ENCODE results near the gene CDH5. TPM values are rescaled to one million over a fixed set of nuclear protein-coding genes. Genes with fewer than 3 reads are reported as not detected.
"Not testable (repeated sequence)": the region's sequence is repeated elsewhere in the genome, so short reads cannot be mapped to it uniquely, and the experiment has no call there.

The CDH5 gene
- total RNA-seq, 1 donor from 2014 or later = not detected

- H3K9ac ChIP-seq = no peak overlapping the region
- H3F3A ChIP-seq (ENCODE audit: low read depth) = no peaks in the 10 kb centered on the region
- H4K20me1 ChIP-seq (ENCODE audit: low read depth) = no peaks in the 10 kb centered on the region
- H2AFZ ChIP-seq (replicated peaks) = no peak overlapping the region
- Mint-ChIP-seq H3K9me3 (no peaks in the 10 kb centered on the region), H3K4me3 (no peak overlapping the region), H3K27me3 (ENCODE audit: insufficient read depth, low read depth) (peaks cover 7% of the 10 kb centered on the region), H3K36me3 (no peaks in the 10 kb centered on the region), H3K27ac (no peak overlapping the region), H3K4me1 (peaks cover 8% of the 10 kb centered on the region)
- H3K4me2 ChIP-seq = no peak overlapping the region
- no peaks in the 10 kb centered on the region for H3K36me3 ChIP-seq
- peaks cover 9% of the 10 kb centered on the region for H3K4me1 ChIP-seq
- H3K79me2 ChIP-seq (ENCODE audit: low read depth) = no peaks in the 10 kb centered on the region
- no peak overlapping the region for H3K4me3 ChIP-seq
- DNase-seq (ENCODE audit: low spot score) = no peak
- no peaks in the 10 kb centered on the region for H3K27me3 ChIP-seq
- H3K9me3 ChIP-seq (ENCODE audit: low read depth) = no peaks in the 10 kb centered on the region
- TF ChIP-seq EZH2 (IDR thresholded peaks at IDR 0.05) (no peak), EZH2phosphoT487 (IDR thresholded peaks at IDR 0.05) (no peak)
- TF ChIP-seq, protein P1, sequence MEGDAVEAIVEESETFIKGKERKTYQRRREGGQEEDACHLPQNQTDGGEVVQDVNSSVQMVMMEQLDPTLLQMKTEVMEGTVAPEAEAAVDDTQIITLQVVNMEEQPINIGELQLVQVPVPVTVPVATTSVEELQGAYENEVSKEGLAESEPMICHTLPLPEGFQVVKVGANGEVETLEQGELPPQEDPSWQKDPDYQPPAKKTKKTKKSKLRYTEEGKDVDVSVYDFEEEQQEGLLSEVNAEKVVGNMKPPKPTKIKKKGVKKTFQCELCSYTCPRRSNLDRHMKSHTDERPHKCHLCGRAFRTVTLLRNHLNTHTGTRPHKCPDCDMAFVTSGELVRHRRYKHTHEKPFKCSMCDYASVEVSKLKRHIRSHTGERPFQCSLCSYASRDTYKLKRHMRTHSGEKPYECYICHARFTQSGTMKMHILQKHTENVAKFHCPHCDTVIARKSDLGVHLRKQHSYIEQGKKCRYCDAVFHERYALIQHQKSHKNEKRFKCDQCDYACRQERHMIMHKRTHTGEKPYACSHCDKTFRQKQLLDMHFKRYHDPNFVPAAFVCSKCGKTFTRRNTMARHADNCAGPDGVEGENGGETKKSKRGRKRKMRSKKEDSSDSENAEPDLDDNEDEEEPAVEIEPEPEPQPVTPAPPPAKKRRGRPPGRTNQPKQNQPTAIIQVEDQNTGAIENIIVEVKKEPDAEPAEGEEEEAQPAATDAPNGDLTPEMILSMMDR (IDR thresholded peaks at IDR 0.05) = no peak
- H3K27ac ChIP-seq = no peak overlapping the region
These were observed 81.0 kb downstream of the CDH5 start for GRCh38 chr16:66447491-66447890.

- Histone ChIP-seq H3K27ac (no peak overlapping the region), H3K4me1 (no peaks in the 10 kb centered on the region), H2AFZ (replicated peaks) (no peak overlapping the region), H3K4me2 (no peak overlapping the region), H4K20me1 (ENCODE audit: low read depth) (no peaks in the 10 kb centered on the region), H3F3A (ENCODE audit: low read depth) (no peaks in the 10 kb centered on the region), H3K79me2 (ENCODE audit: low read depth) (no peaks in the 10 kb centered on the region), H3K4me3 (no peak overlapping the region), H3K9me3 (ENCODE audit: low read depth) (no peaks in the 10 kb centered on the region), H3K36me3 (no peaks in the 10 kb centered on the region), H3K9ac (no peak overlapping the region), H3K27me3 (no peaks in the 10 kb centered on the region)
- no peak overlapping the region for H3K27ac Mint-ChIP-seq
- peaks cover 5% of the 10 kb centered on the region for H3K27me3 Mint-ChIP-seq (ENCODE audit: insufficient read depth, low read depth)
- no peak for TF ChIP-seq EZH2phosphoT487 (IDR thresholded peaks at IDR 0.05)
- TF ChIP-seq, protein P1 (IDR thresholded peaks at IDR 0.05) = no peak
- TF ChIP-seq EZH2 (IDR thresholded peaks at IDR 0.05) = no peak
- no peak for DNase-seq (ENCODE audit: low spot score)
- no peaks in the 10 kb centered on the region for H3K4me1 Mint-ChIP-seq
- H3K36me3 Mint-ChIP-seq = no peaks in the 10 kb centered on the region
- H3K4me3 Mint-ChIP-seq = no peak overlapping the region
- H3K9me3 Mint-ChIP-seq = no peaks in the 10 kb centered on the region
These were observed 85.1 kb downstream of the CDH5 start for GRCh38 chr16:66451548-66451947.

DNA sequence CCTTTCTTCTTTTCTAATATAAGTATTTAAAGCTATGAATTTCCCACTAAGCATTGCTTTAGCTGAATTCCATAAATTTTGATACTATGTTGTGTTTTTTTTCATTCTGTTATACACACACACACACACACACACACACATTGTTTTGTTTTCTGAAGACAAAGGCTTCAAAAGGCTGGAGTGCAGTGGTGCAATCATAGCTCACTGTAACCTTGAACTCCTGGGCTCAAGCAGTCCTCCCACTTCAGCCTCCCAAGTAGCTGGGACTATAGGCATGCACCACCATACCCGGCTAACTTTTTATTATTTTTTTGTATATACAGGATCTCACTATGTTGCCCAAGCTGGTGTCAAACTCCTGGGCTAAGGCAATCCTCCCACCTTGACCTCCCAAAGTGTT is 86.7 kb downstream of the CDH5 start:
- H3K79me2 ChIP-seq (ENCODE audit: low read depth); H3K27ac ChIP-seq; H3K9me3 Mint-ChIP-seq; H3K36me3 Mint-ChIP-seq; H3K9ac ChIP-seq; H3K27ac Mint-ChIP-seq; H4K20me1 ChIP-seq (ENCODE audit: low read depth); H3K4me1 Mint-ChIP-seq; H3F3A ChIP-seq (ENCODE audit: low read depth); H3K27me3 Mint-ChIP-seq (ENCODE audit: insufficient read depth, low read depth); DNase-seq (ENCODE audit: low spot score); H2AFZ ChIP-seq (replicated peaks); H3K9me3 ChIP-seq (ENCODE audit: low read depth); H3K27me3 ChIP-seq; H3K36me3 ChIP-seq; H3K4me1 ChIP-seq; H3K4me3 Mint-ChIP-seq; H3K4me3 ChIP-seq; H3K4me2 ChIP-seq: not testable (repeated sequence)

Other genes starting within 250 kb of the CDH5 start
- 0.32 and 0.34 TPM in 2 replicates for gene BEAN1, start 60.6 kb downstream of the CDH5 start, total RNA-seq (ENCODE audit: low replicate concordance)
- gene TK2, start 183.4 kb downstream of the CDH5 start, total RNA-seq (ENCODE audit: low replicate concordance) = 7.1 and 7.3 TPM in 2 replicates
- 33.3 and 38.6 TPM in 2 replicates for gene CKLF, start 185.9 kb downstream of the CDH5 start, total RNA-seq (ENCODE audit: low replicate concordance)
- 2.9 TPM in 1 of 2 replicates, not detected in the other for gene CMTM1, start 199.7 kb downstream of the CDH5 start, total RNA-seq (ENCODE audit: low replicate concordance)
- gene CMTM2, start 212.8 kb downstream of the CDH5 start, total RNA-seq (ENCODE audit: low replicate concordance) = not detected in 2 replicates
- gene CMTM3, start 238.0 kb downstream of the CDH5 start, total RNA-seq (ENCODE audit: low replicate concordance) = 18.3 and 47.4 TPM in 2 replicates

Measured in neural progenitor cell (in vitro differentiated cells).